ENCODE data around the gene NSMF. TPM values are rescaled to one million over a fixed set of nuclear protein-coding genes. Genes with fewer than 3 reads are reported as not detected.

NSMF gene
- total RNA-seq, 1 donor from 2014 or later = 85.3 TPM

GRCh38 chr9:137488327-137488653, 29.2 kb upstream of the NSMF start:
- H3K9me3 Mint-ChIP-seq = no peaks in the 10 kb centered on the region
- H3K4me3 Mint-ChIP-seq = no peak overlapping the region
- H3K27ac Mint-ChIP-seq = no peak overlapping the region
- DNase-seq (ENCODE audit: low spot score in 2 of 2, unreplicated experiment in 2 of 2) = no peak
- TF ChIP-seq CTCF (IDR thresholded peaks at IDR 0.05; ENCODE audit: unreplicated experiment) = no peak
- no peaks in the 10 kb centered on the region for H3K36me3 Mint-ChIP-seq
- peaks cover 8% of the 10 kb centered on the region for H3K4me1 Mint-ChIP-seq
- H3K27me3 Mint-ChIP-seq (ENCODE audit: low read depth) = no peaks in the 10 kb centered on the region

GRCh38 chr9:137487454-137488326, 28.6 kb upstream of the NSMF start:
- no peak overlapping the region for H3K4me3 Mint-ChIP-seq
- no peak for TF ChIP-seq CTCF (IDR thresholded peaks at IDR 0.05; ENCODE audit: unreplicated experiment)
- no peak overlapping the region for H3K27ac Mint-ChIP-seq
- H3K9me3 Mint-ChIP-seq = no peaks in the 10 kb centered on the region
- no peaks in the 10 kb centered on the region for H3K27me3 Mint-ChIP-seq (ENCODE audit: low read depth)
- no peaks in the 10 kb centered on the region for H3K36me3 Mint-ChIP-seq
- peaks cover 8% of the 10 kb centered on the region for H3K4me1 Mint-ChIP-seq
- no peak for DNase-seq (ENCODE audit: low spot score in 2 of 2, unreplicated experiment in 2 of 2)

GRCh38 chr9:137486545-137487453, 27.7 kb upstream of the NSMF start:
- Mint-ChIP-seq H3K4me1 (peaks cover 13% of the 10 kb centered on the region), H3K9me3 (no peaks in the 10 kb centered on the region), H3K36me3 (no peaks in the 10 kb centered on the region), H3K27ac (no peak overlapping the region), H3K27me3 (ENCODE audit: low read depth) (no peaks in the 10 kb centered on the region), H3K4me3 (no peak overlapping the region)
- no peak for DNase-seq (ENCODE audit: low spot score in 2 of 2, unreplicated experiment in 2 of 2)
- TF ChIP-seq CTCF (IDR thresholded peaks at IDR 0.05; ENCODE audit: unreplicated experiment) = no peak

- Mint-ChIP-seq H3K27me3 (ENCODE audit: low read depth) (no peaks in the 10 kb centered on the region), H3K4me3 (no peak overlapping the region), H3K27ac (no peak overlapping the region), H3K36me3 (no peaks in the 10 kb centered on the region), H3K9me3 (no peaks in the 10 kb centered on the region), H3K4me1 (peaks cover 13% of the 10 kb centered on the region)
- TF ChIP-seq CTCF (IDR thresholded peaks at IDR 0.05; ENCODE audit: unreplicated experiment) = no peak
- DNase-seq (ENCODE audit: low spot score in 2 of 2, unreplicated experiment in 2 of 2) = no peak
Measured at GRCh38 chr9:137486141-137486490, 27.0 kb upstream of the NSMF start.

- H3K36me3 Mint-ChIP-seq = no peaks in the 10 kb centered on the region
- peaks cover 13% of the 10 kb centered on the region for H3K4me1 Mint-ChIP-seq
- DNase-seq (ENCODE audit: low spot score in 2 of 2, unreplicated experiment in 2 of 2) = no peak
- no peaks in the 10 kb centered on the region for H3K9me3 Mint-ChIP-seq
- no peak overlapping the region for H3K27ac Mint-ChIP-seq
- H3K27me3 Mint-ChIP-seq (ENCODE audit: low read depth) = no peaks in the 10 kb centered on the region
- no peak overlapping the region for H3K4me3 Mint-ChIP-seq
- TF ChIP-seq CTCF (IDR thresholded peaks at IDR 0.05; ENCODE audit: unreplicated experiment) = no peak
Measured at GRCh38 chr9:137485343-137486140, 26.4 kb upstream of the NSMF start.
